Fibroblast of peridontal ligament (primary cell): Measurements from ENCODE around the gene DOCK7.

Experiments
- DNase-seq: peaks from one replicate; pipeline ENCODE4 v3.0.0-alpha.2; 2010; ENCODE audit errors: extremely low read depth

Gene DOCK7

GRCh38 chr1:62417351-62417999 lies 270.7 kb downstream of the DOCK7 start:
- DNase-seq: no peak

- no peak for DNase-seq
These were observed 272.5 kb downstream of the DOCK7 start for GRCh38 chr1:62415687-62416086.

- peak; percentile 77 for DNase-seq
These were observed 280.7 kb downstream of the DOCK7 start for GRCh38 chr1:62407398-62408009.

GRCh38 chr1:62406576-62406975 lies 281.6 kb downstream of the DOCK7 start:
- DNase-seq: no peak

- no peak for DNase-seq
These were observed 282.9 kb downstream of the DOCK7 start for GRCh38 chr1:62405247-62405646.
